A673 (cell line): ENCODE results near the gene LRRC47. TPM values are rescaled to one million over a fixed set of nuclear protein-coding genes. Genes with fewer than 3 reads are reported as not detected.

Experiments used
- BruUV-seq: library from RNA; stranded (reverse); fragments of 400-500 nt; replicated peaks from 2 replicates; lab custom pipeline; 2021; lab: Mats Ljungman, UMichigan
- CTCF ChIA-PET: fragments of 300-600 bp; sonication (Branson Sonifier 250); formaldehyde crosslinking; loops from one replicate; lab custom pipeline; 2022; ENCODE audit warnings: antibody characterized with exemption; lab: Charles Lee
- POLR2A ChIA-PET: fragments of 300-600 bp; sonication (Branson Sonifier 250); formaldehyde crosslinking; loops from one replicate; lab custom pipeline; 2022; ENCODE audit warnings: antibody characterized with exemption; ENCODE audit not compliant: low non-redundant PET; lab: Charles Lee
- DNase-seq: peaks from one replicate; pipeline ENCODE4 v3.0.0-alpha.2; 2015; ENCODE audit warnings: low spot score
- H3K27ac ChIP-seq: fragments of 200-600 bp; sonication (generic); 2 replicates; pipeline ENCODE4 v1.5.1; 2016; ENCODE audit warnings: mixed run types, low read depth, mild to moderate bottlenecking, mixed read lengths, antibody characterized with exemption, low read length; ENCODE audit not compliant: poor library complexity, severe bottlenecking
- H3K27me3 ChIP-seq: fragments of 200-600 bp; sonication (generic); replicated peaks from 2 replicates; pipeline ENCODE4 v1.6.1; 2017; ENCODE audit warnings: mixed run types, low read depth, mild to moderate bottlenecking, mixed read lengths, antibody characterized with exemption, low read length; ENCODE audit not compliant: insufficient read depth, poor library complexity
- H3K36me3 ChIP-seq: fragments of 200-600 bp; sonication (generic); 2 replicates; pipeline ENCODE4 v1.6.1; 2016; ENCODE audit warnings: mixed run types, mild to moderate bottlenecking, mixed read lengths, antibody characterized with exemption, low read length; ENCODE audit not compliant: insufficient read depth, poor library complexity, severe bottlenecking
- H3K4me1 ChIP-seq: fragments of 200-600 bp; sonication (generic); 2 replicates; pipeline ENCODE4 v1.6.1; 2017; ENCODE audit warnings: mixed run types, mild to moderate bottlenecking, mixed read lengths, antibody characterized with exemption, low read length; ENCODE audit not compliant: insufficient read depth, poor library complexity, severe bottlenecking
- H3K4me3 ChIP-seq: fragments of 200-600 bp; sonication (generic); 2 replicates; pipeline ENCODE4 v1.5.1; 2016; ENCODE audit warnings: low read depth, mixed run types, mild to moderate bottlenecking, mixed read lengths, low read length; ENCODE audit not compliant: poor library complexity, severe bottlenecking
- H3K9me3 ChIP-seq: fragments of 200-600 bp; sonication (generic); 2 replicates; pipeline ENCODE4 v1.6.1; 2016; ENCODE audit warnings: mixed run types, low read depth, mild to moderate bottlenecking, mixed read lengths, antibody characterized with exemption, low read length; ENCODE audit not compliant: poor library complexity, severe bottlenecking
- EZH2 ChIP-seq: fragments of 200-600 bp; sonication (generic); IDR thresholded peaks from 2 replicates; pipeline ENCODE4 v1.6.1; 2017; ENCODE audit warnings: borderline replicate concordance, low read depth, mild to moderate bottlenecking, mixed read lengths, antibody characterized with exemption, low read length; ENCODE audit not compliant: poor library complexity, severe bottlenecking
- intact Hi-C: fragments of 100-400 bp; cut with micrococcal nuclease; formaldehyde crosslinking; loops from one replicate; pipeline ENCODE4 v1.10.0; 2022; ENCODE audit not compliant: unreplicated experiment
- total RNA-seq: library from RNA; stranded (reverse); gene quantifications from 2 replicates; pipeline ENCODE4 v1.2.3, GENCODE V29; 2021
- TF ChIP-seq, protein P1 (sequence below): fragments of 300-800, 200-600 bp; sonication (generic); conservative IDR thresholded peaks from 2 replicates; pipeline ENCODE4 v1.5.1; 2017; ENCODE audit warnings: low read depth, mild to moderate bottlenecking, antibody characterized with exemption, low read length, moderate library complexity, mixed read lengths

LRRC47 gene
- total RNA-seq, 1 experiment from 2014 or later = 86.7 TPM

DNA sequence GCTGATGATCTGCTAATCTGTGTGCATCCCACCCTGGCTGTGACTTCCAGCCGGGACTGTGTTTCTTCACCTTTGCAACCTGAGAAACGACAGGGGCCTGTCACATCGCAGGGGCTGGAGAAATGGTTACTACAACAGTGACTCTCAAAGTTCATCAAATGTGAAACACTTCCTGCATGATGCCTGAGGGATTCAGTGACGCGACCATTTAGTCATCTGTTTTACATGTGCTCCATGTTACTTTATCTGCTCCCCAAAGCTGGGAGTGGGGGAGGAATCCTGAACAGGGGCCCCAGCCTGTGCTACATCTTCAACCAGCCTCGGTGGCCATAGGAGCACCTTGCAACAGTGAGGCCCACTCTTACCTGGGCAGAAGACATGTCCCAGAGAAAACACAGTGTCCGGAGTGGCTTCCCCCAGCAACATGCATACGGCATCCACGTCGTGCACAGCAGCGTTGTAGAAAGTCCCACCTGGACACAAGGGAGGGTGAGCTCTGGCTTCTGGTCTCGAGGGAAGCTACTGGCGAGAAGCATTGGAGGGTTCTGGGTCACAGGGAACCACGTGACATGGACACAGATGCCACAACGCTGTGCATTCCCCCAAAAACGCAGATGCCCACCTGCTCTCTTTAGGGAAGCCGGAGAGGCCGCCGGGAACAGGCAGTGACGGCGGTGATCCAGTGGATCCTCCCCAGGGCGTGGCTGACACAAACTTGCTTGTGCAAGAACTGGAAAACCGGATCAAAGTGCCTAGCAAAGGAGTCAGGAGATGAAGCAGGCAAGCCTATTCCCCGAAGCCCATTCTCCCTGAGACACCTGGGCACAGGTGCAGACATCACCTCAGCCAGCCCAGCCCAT, 53.6 kb downstream of the LRRC47 start:
- TF ChIP-seq EZH2 = no peak
- TF ChIP-seq, protein P1, sequence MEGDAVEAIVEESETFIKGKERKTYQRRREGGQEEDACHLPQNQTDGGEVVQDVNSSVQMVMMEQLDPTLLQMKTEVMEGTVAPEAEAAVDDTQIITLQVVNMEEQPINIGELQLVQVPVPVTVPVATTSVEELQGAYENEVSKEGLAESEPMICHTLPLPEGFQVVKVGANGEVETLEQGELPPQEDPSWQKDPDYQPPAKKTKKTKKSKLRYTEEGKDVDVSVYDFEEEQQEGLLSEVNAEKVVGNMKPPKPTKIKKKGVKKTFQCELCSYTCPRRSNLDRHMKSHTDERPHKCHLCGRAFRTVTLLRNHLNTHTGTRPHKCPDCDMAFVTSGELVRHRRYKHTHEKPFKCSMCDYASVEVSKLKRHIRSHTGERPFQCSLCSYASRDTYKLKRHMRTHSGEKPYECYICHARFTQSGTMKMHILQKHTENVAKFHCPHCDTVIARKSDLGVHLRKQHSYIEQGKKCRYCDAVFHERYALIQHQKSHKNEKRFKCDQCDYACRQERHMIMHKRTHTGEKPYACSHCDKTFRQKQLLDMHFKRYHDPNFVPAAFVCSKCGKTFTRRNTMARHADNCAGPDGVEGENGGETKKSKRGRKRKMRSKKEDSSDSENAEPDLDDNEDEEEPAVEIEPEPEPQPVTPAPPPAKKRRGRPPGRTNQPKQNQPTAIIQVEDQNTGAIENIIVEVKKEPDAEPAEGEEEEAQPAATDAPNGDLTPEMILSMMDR = no peak
- Histone ChIP-seq H3K9me3 (no peaks in the 10 kb centered on the region), H3K4me3 (no peak overlapping the region), H3K4me1 (peaks cover 8% of the 10 kb centered on the region), H3K27me3 (no peaks in the 10 kb centered on the region), H3K36me3 (peaks cover 14% of the 10 kb centered on the region), H3K27ac (no peak overlapping the region)
- CTCF ChIA-PET = no interaction called here
- DNase-seq = no peak
- BruUV-seq = no TSS peak
- intact Hi-C loops = no loop called here
- POLR2A ChIA-PET = no interaction called here

DNA sequence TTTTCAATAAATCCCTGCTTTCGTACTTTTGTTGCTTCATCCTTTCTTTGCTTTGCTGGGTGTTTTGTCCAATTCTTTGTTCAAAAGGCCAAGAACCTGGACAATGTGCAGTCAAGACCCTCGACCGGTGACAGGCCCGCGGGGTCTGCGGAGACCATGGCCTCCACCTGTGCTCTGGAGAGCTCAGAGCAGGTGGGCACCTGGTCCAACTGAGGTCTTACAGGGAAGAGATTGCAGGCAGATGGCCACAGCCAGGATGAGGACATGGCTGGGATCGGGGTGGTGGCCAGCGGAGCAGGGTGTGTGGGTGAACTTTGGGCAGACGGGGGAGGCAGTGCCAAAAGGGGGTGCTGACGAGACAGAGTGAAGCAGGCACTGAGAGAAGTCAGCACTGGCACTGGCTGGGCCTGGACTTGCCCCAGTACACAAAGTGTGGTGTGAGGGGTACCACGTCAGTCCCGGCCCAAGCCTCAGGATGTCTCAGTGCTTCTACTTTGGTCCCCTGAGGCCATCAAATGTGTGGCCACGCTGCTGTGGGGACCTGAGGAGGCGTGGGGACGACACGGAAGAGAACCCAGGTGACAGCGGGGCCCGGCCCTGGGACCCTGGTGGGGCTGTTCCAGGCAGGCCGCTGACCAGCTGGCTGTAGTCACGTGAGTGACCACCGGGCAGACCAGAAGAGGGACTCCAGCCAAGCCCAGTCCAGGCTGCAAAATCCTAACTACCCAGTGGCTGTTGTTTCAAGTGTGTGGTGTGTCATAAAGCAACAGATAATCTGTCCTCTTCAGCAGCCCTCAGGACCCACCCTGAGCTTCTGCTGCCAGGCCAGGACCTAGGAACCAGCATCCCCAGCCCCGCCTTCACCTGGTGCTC, 54.5 kb downstream of the LRRC47 start:
- no TSS peak for BruUV-seq
- Histone ChIP-seq H3K36me3 (peaks cover 14% of the 10 kb centered on the region), H3K4me3 (no peak overlapping the region), H3K27ac (no peak overlapping the region), H3K4me1 (peaks cover 6% of the 10 kb centered on the region), H3K27me3 (no peaks in the 10 kb centered on the region), H3K9me3 (no peaks in the 10 kb centered on the region)
- DNase-seq = no peak
- ChIA-PET CTCF (no interaction called here), POLR2A (no interaction called here)
- TF ChIP-seq, protein P1 = no peak
- TF ChIP-seq EZH2 = no peak
- intact Hi-C loops = no loop called here

DNA sequence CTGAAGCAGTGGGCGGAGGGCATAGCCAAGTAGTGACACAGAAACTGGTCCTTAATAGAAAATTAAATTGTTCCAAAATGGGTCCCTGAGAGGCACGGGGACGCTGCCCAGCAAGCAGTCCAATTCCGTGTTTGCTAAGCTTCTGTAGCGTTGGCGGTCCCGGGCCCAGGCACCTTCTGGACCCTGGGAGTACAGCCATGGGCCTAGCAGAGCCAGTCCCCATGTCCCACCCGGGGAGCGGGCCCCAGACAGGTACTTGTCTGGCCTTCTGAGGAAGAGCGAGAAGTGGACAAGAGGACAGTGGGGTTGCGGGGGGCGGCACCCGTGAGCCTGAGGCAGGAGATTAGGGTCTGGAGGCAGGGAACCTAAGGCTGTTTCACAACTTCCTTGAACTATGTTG, 55.5 kb downstream of the LRRC47 start:
- TF ChIP-seq, protein P1 = no peak
- no peak for TF ChIP-seq EZH2
- ChIA-PET CTCF (no interaction called here), POLR2A (no interaction called here)
- H3K9me3 ChIP-seq = no peaks in the 10 kb centered on the region
- H3K36me3 ChIP-seq = peaks cover 14% of the 10 kb centered on the region
- no peak overlapping the region for H3K27ac ChIP-seq
- intact Hi-C loops = no loop called here
- no peaks in the 10 kb centered on the region for H3K4me1 ChIP-seq
- H3K27me3 ChIP-seq = no peaks in the 10 kb centered on the region
- no peak for DNase-seq
- no peak overlapping the region for H3K4me3 ChIP-seq
- BruUV-seq = no TSS peak
